ENCODE data around the gene L1CAM. TPM values are rescaled to one million over a fixed set of nuclear protein-coding genes. Genes with fewer than 3 reads are reported as not detected.

L1CAM gene
- total and polyA plus RNA-seq, 12 donors, result 0.52 to 50.1 (median 7.2) TPM

DNA sequence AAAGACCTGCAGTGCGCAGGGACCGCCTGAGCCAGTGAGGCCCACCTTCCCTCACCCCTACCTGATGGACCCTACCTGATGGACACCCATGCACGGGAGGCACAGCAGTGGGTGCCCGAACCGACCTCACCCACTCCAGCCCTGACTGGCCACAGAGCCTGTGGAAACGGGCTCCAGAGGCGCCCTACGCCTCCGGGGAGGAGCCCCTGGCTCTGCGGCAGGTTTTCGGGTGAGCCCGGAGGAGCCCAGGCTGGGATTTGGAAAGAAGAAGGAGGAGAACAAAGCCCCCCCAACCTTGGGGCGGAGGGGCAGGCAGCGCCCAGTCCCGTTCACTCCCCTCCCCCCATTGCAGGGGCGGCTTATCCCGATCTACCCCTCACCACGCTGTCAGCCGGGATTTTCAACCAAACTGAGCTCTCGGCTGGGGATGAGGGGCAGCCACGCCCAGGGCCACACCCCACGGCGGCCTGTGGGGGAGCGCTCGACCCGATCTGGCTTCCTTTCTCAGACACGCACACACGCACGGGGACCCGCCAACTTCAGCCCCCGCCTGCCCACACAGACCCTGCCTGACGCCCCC is 675 bp downstream of the L1CAM start:
- H3K9me3 ChIP-seq (replicated peaks in 1 of 3), result no peaks in the 10 kb centered on the region
- no peak for TF ChIP-seq POLR2A (IDR thresholded peaks at IDR 0.05)
- TF ChIP-seq, protein P1, sequence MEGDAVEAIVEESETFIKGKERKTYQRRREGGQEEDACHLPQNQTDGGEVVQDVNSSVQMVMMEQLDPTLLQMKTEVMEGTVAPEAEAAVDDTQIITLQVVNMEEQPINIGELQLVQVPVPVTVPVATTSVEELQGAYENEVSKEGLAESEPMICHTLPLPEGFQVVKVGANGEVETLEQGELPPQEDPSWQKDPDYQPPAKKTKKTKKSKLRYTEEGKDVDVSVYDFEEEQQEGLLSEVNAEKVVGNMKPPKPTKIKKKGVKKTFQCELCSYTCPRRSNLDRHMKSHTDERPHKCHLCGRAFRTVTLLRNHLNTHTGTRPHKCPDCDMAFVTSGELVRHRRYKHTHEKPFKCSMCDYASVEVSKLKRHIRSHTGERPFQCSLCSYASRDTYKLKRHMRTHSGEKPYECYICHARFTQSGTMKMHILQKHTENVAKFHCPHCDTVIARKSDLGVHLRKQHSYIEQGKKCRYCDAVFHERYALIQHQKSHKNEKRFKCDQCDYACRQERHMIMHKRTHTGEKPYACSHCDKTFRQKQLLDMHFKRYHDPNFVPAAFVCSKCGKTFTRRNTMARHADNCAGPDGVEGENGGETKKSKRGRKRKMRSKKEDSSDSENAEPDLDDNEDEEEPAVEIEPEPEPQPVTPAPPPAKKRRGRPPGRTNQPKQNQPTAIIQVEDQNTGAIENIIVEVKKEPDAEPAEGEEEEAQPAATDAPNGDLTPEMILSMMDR (IDR thresholded peaks at IDR 0.05), result no peak
- 9 to 18% (median 17%) methylated on average over 4 to 29 of the region's 32 CpGs; no CpG with 5 or more reads in 1 of the 4 donors for WGBS, 4 donors
- H3K4me1 ChIP-seq (replicated peaks in 1 of 2), result no peaks in the 10 kb centered on the region
- H3K4me3 ChIP-seq, result no peak overlapping the region
- intact Hi-C loops (cut with DNase I), result no loop called here
- peaks cover 77% of the 10 kb centered on the region for H3K27me3 ChIP-seq
- peak overlapping the region in 1 of 5 donors; percentile 18 for H3K27ac ChIP-seq
- no peak for DNase-seq
- H3K36me3 ChIP-seq (replicated peaks in 1 of 2), result no peaks in the 10 kb centered on the region

DNA sequence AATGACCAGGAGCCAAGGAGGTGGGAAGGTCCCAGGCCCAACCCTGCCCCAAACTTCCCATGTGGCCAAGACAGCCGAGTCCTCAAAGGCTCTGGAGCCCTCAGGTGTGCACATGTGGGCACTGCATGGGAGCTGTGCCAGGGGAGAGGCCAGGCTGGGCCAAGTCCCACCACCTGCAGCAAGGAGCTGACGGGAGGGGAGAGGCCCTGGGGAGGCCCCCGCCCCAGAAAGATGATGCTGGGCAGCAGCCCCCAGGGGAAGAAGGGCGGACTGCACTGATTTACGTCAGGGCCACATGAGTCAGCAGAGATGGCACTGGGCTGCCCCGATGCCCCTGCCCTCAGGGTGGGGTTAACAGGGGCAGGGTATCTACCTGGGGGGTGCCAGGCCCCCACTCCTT is 1.4 kb downstream of the L1CAM start:
- Histone ChIP-seq H3K4me1 (replicated peaks in 1 of 2) (no peaks in the 10 kb centered on the region), H3K27me3 (peaks cover 78% of the 10 kb centered on the region), H3K4me3 (no peak overlapping the region), H3K36me3 (replicated peaks in 1 of 2) (no peaks in the 10 kb centered on the region), H3K27ac (peak overlapping the region in 1 of 5 donors; percentile 18), H3K9me3 (replicated peaks in 1 of 3) (no peaks in the 10 kb centered on the region)
- intact Hi-C loops (cut with DNase I), result no loop called here
- WGBS, 4 donors, result 25 to 49% (median 41%) methylated on average over 1 to 6 of the region's 6 CpGs
- no peak for DNase-seq
- TF ChIP-seq POLR2A (IDR thresholded peaks at IDR 0.05), result no peak
- TF ChIP-seq, protein P1 (IDR thresholded peaks at IDR 0.05), result no peak

DNA sequence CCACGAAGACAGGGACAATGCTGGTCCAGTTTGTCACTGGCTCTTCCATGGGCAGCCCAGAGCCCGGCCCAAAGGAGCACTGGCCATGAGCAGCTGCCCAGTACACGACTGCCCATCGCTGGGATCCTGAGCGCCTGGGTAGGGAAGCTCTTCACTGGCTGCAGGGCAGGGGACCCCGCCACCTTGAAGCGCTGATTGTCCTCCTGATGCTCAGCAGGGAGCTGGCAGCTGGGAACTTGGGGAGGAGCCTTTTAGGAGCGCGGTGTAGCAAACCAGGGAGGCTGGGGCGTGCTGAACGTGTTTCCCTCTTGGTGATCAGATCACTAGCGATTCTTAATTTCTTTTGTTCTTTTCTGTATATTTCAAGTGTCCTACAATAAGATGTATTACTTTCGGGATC is 1.8 kb downstream of the L1CAM start:
- no peak for DNase-seq
- TF ChIP-seq, protein P1 (IDR thresholded peaks at IDR 0.05), result no peak
- TF ChIP-seq POLR2A (IDR thresholded peaks at IDR 0.05), result no peak
- no peak overlapping the region for H3K27ac ChIP-seq
- H3K4me3 ChIP-seq, result no peak overlapping the region
- H3K36me3 ChIP-seq (replicated peaks in 1 of 2), result no peaks in the 10 kb centered on the region
- intact Hi-C loops (cut with DNase I), result no loop called here
- H3K4me1 ChIP-seq (replicated peaks in 1 of 2), result no peaks in the 10 kb centered on the region
- WGBS, 4 donors, result 30 to 73% (median 58%) methylated on average over 2 to 13 of the region's 13 CpGs
- H3K9me3 ChIP-seq (replicated peaks in 1 of 3), result no peaks in the 10 kb centered on the region
- H3K27me3 ChIP-seq, result peaks cover 81% of the 10 kb centered on the region

DNA sequence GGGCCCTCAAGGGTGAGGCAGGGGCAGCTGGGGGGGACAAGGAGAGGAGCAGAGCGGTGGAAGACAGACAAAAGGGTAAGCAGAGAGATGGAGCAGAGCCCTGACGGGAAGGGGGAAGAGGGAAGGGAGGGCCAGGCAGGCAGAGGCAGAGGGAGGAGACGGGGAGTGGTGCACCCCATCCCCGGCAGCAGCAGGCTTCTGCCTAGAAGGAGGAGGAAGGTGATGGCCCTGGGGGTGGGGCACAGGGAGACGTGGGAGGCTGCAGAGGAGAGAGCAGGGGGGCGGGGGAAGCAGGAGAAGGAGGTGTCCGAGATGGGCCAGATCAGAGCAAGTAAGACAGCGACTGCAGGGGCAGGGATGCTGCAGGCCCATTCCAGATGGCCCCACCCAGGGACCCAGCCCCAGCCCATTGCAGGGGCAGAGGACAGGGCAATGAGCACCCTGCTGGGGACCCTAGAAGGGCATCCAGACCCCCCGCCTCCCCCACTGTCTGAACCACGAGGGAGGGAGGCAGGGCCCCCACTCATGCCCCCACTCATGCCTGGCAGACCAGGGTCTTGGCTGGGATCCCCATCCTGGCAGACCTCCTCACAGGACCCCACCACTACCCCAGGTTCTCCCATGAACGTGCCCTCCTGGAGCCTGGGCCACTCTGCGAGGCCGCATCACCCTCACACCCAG is 2.7 kb downstream of the L1CAM start:
- Histone ChIP-seq H3K27ac (no peak overlapping the region), H3K4me3 (no peak overlapping the region), H3K36me3 (replicated peaks in 1 of 2) (no peaks in the 10 kb centered on the region), H3K27me3 (peaks cover 83% of the 10 kb centered on the region), H3K9me3 (replicated peaks in 1 of 3) (no peaks in the 10 kb centered on the region), H3K4me1 (replicated peaks in 1 of 2) (no peaks in the 10 kb centered on the region)
- intact Hi-C loops (cut with DNase I), result no loop called here
- TF ChIP-seq POLR2A (IDR thresholded peaks at IDR 0.05), result no peak
- TF ChIP-seq, protein P1 (IDR thresholded peaks at IDR 0.05), result no peak
- 48 to 62% (median 53%) methylated on average over 6 to 13 of the region's 13 CpGs for WGBS, 4 donors
- DNase-seq, result no peak

All from adrenal gland (tissue), 12 donors.